RPMI7951 (cell line): ENCODE results near the gene SRR. TPM values are rescaled to one million over a fixed set of nuclear protein-coding genes. Genes with fewer than 3 reads are reported as not detected.

Source experiments
- DNase-seq: peaks from one replicate; pipeline ENCODE4 v3.0.0-alpha.2; 2012; ENCODE audit warnings: low read depth
- total RNA-seq: library from RNA; depleted of rRNA; stranded (reverse); fragments of >200 nt; shearing (Covaris generic); gene quantifications from 2 replicates; pipeline ENCODE4 v1.2.3, GENCODE V29; 2014

Gene SRR
- total RNA-seq, 1 experiment from 2014 or later: 34.4 TPM

- no peak for DNase-seq
Observed at GRCh38 chr17:2343421-2343820, 39.7 kb downstream of the SRR start.

- no peak for DNase-seq
Observed at GRCh38 chr17:2344528-2344927, 40.8 kb downstream of the SRR start.

- no peak for DNase-seq
Observed at GRCh38 chr17:2346475-2346874, 42.7 kb downstream of the SRR start.

GRCh38 chr17:2347805-2348685 lies 44.3 kb downstream of the SRR start:
- DNase-seq: peak; percentile 73

- no peak for DNase-seq
Observed at GRCh38 chr17:2351269-2351668, 47.5 kb downstream of the SRR start.

GRCh38 chr17:2354311-2354710 lies 50.6 kb downstream of the SRR start:
- no peak for DNase-seq

GRCh38 chr17:2357237-2357636 lies 53.5 kb downstream of the SRR start:
- DNase-seq: no peak

GRCh38 chr17:2357931-2358434 lies 54.2 kb downstream of the SRR start:
- no peak for DNase-seq

GRCh38 chr17:2361010-2361760 lies 57.4 kb downstream of the SRR start:
- DNase-seq: no peak

- no peak for DNase-seq
Observed at GRCh38 chr17:2362016-2362415, 58.3 kb downstream of the SRR start.

- no peak for DNase-seq
Observed at GRCh38 chr17:2362416-2362815, 58.7 kb downstream of the SRR start.

GRCh38 chr17:2362881-2363280 lies 59.1 kb downstream of the SRR start:
- no peak for DNase-seq

GRCh38 chr17:2363318-2363717 lies 59.6 kb downstream of the SRR start:
- no peak for DNase-seq

- no peak for DNase-seq
Observed at GRCh38 chr17:2363851-2364762, 60.4 kb downstream of the SRR start.

- DNase-seq: no peak
Observed at GRCh38 chr17:2364763-2365116, 61.0 kb downstream of the SRR start.

GRCh38 chr17:2365132-2365531 lies 61.4 kb downstream of the SRR start:
- DNase-seq: no peak

GRCh38 chr17:2366747-2367494 lies 63.2 kb downstream of the SRR start:
- no peak for DNase-seq

GRCh38 chr17:2368359-2368758 lies 64.6 kb downstream of the SRR start:
- no peak for DNase-seq

GRCh38 chr17:2369039-2369438 lies 65.3 kb downstream of the SRR start:
- DNase-seq: no peak

- no peak for DNase-seq
Observed at GRCh38 chr17:2369551-2370210, 65.9 kb downstream of the SRR start.

GRCh38 chr17:2370211-2370589 lies 66.5 kb downstream of the SRR start:
- no peak for DNase-seq
